HepG2 (cell line): ENCODE results near the gene AIF1. TPM values are rescaled to one million over a fixed set of nuclear protein-coding genes. Genes with fewer than 3 reads are reported as not detected.

Source experiments
- ATAC-seq: fragments of 200-7000 bp; cut with Tn5 transposase; 3 replicates; pipeline ENCODE4 v1.9.1; 2020; ENCODE audit warnings: mild to moderate bottlenecking, moderate library complexity
- BruUV-seq: library from RNA; stranded (reverse); fragments of 400-500 nt; replicated peaks from 2 replicates; lab custom pipeline; 2021; lab: Mats Ljungman, UMichigan
- CTCF ChIA-PET: fragments of 300-600 bp; formaldehyde crosslinking; extraction: SDS; loops from one replicate; lab custom pipeline; 2021; ENCODE audit warnings: low total read pairs, inconsistent platforms, low intra/inter-chr PET ratio; lab: Yijun Ruan, JAX
- POLR2A ChIA-PET: fragments of 350-600 bp; sonication (Branson Sonifier 250); formaldehyde crosslinking; loops from one replicate; lab custom pipeline; 2020; ENCODE audit warnings: antibody characterized with exemption, inconsistent platforms; lab: Yijun Ruan, JAX
- DNase-seq: peaks from one replicate; pipeline ENCODE4 v3.0.0-alpha.2; 2015; ENCODE audit warnings: low spot score
- FAIRE-seq: peaks from 3 replicates; lab custom pipeline; 2011; peaks lifted over from hg19 to GRCh38; lab: Jason Lieb, UNC
- H2AFZ ChIP-seq: one replicate; pipeline ENCODE4 v1.6.1; 2011; ENCODE audit warnings: low read length, inconsistent platforms
- H3K27ac ChIP-seq: fragments of 300-600 bp; 3 replicates; pipeline ENCODE4 v1.8.0; 2011; ENCODE audit warnings: mixed run types, mild to moderate bottlenecking, mixed read lengths, low read length, inconsistent platforms; ENCODE audit not compliant: insufficient read depth; ENCODE audit errors: extremely low read length
- H3K27me3 ChIP-seq, 2 experiments: fragments of 200-600 bp in 1 of 2; 2 replicates in 1 of 2; 3 replicates in 1 of 2; pipeline versions ENCODE4 v1.6.0 to v1.8.0; 2011; ENCODE audit warnings: low read length in 2 of 2, mild to moderate bottlenecking in 2 of 2, moderate library complexity in 2 of 2, inconsistent platforms in 1 of 2; ENCODE audit not compliant: insufficient read depth in 2 of 2, control insufficient read depth in 1 of 2
- H3K36me3 ChIP-seq, 2 experiments: fragments of 200-600 bp in 1 of 2; replicated peaks in 1 of 2; 2 replicates in 1 of 2; 3 replicates in 1 of 2; pipeline versions ENCODE4 v1.5.1 to v1.8.0; 2011; ENCODE audit warnings: low read length in 2 of 2, inconsistent platforms in 1 of 2; ENCODE audit not compliant: insufficient read depth in 2 of 2, control insufficient read depth in 1 of 2
- H3K4me1 ChIP-seq: 2 replicates; pipeline ENCODE4 v1.5.1; 2012; ENCODE audit warnings: low read length, inconsistent platforms; ENCODE audit not compliant: insufficient read depth
- H3K4me2 ChIP-seq: 2 replicates; pipeline ENCODE4 v1.6.0; 2011; ENCODE audit warnings: low read depth, low read length, inconsistent platforms
- H3K4me3 ChIP-seq, 3 experiments: fragments of 200-600 bp in 1 of 3; sonication (generic), shearing (Covaris generic) in 1 of 3; replicated peaks in 1 of 3; 2 replicates each; pipeline ENCODE4 v1.5.1; 2011 to 2016; ENCODE audit warnings: low read length in 3 of 3, inconsistent platforms in 2 of 3, low read depth in 2 of 3, mild to moderate bottlenecking in 2 of 3, control low read depth in 1 of 3, mixed read lengths in 1 of 3; ENCODE audit not compliant: insufficient read depth in 1 of 3
- H3K79me2 ChIP-seq: one replicate; pipeline ENCODE4 v1.6.1; 2011; ENCODE audit warnings: low read length, inconsistent platforms; ENCODE audit not compliant: insufficient read depth
- H3K9ac ChIP-seq: 2 replicates; pipeline ENCODE4 v1.6.0; 2011; ENCODE audit warnings: mild to moderate bottlenecking, low read depth, low read length, inconsistent platforms; ENCODE audit not compliant: insufficient read depth
- H3K9me3 ChIP-seq: 2 replicates; pipeline ENCODE4 v1.5.1; 2012; ENCODE audit warnings: mild to moderate bottlenecking, low read length
- H4K20me1 ChIP-seq: 2 replicates; pipeline ENCODE4 v1.6.0; 2011; ENCODE audit warnings: inconsistent platforms, mild to moderate bottlenecking, low read length, moderate library complexity; ENCODE audit not compliant: insufficient read depth
- AFF4 ChIP-seq: sonication (generic); formaldehyde crosslinking; IDR thresholded peaks from 2 replicates; pipeline ENCODE4 v1.4.0; 2020; ENCODE audit warnings: missing genetic modification reagents
- AGO2 ChIP-seq: fragments of 200-400 bp; formaldehyde crosslinking; optimal IDR thresholded peaks from 2 replicates; pipeline ENCODE3; 2017; ENCODE audit warnings: mild to moderate bottlenecking, low read depth, low read length, moderate library complexity
- EED ChIP-seq: sonication (generic); formaldehyde crosslinking; IDR thresholded peaks from 2 replicates; pipeline ENCODE4 v1.5.0; 2020; ENCODE audit warnings: mild to moderate bottlenecking, missing genetic modification reagents
- IRF2 ChIP-seq: IDR thresholded peaks from 2 replicates; pipeline ENCODE4 v1.6.1; 2018; ENCODE audit warnings: missing genetic modification reagents, missing compliant biosample characterization
- MNT ChIP-seq: fragments of 450-650 bp; IDR thresholded peaks from 2 replicates; pipeline ENCODE4 v1.6.1; 2016
- NONO ChIP-seq, 2 experiments: fragments of 450-650 bp in 1 of 2; sonication (generic) in 1 of 2; formaldehyde crosslinking in 1 of 2; IDR thresholded peaks in 1 of 2; conservative IDR thresholded peaks in 1 of 2; 2 replicates each; pipeline versions ENCODE4 v1.6.1 to v1.8.0; 2017 to 2022; ENCODE audit warnings: mild to moderate bottlenecking in 1 of 2, missing genetic modification reagents in 1 of 2, moderate library complexity in 1 of 2
- PITX1 ChIP-seq: sonication (generic); formaldehyde crosslinking; IDR thresholded peaks from 2 replicates; pipeline ENCODE4 v1.5.1; 2020; ENCODE audit warnings: mild to moderate bottlenecking, missing genetic modification reagents
- THAP9 ChIP-seq: sonication (generic); formaldehyde crosslinking; IDR thresholded peaks from 2 replicates; pipeline ENCODE4; 2020; ENCODE audit warnings: missing genetic modification reagents, mild to moderate bottlenecking, borderline replicate concordance
- ZFP91 ChIP-seq: sonication (generic); formaldehyde crosslinking; IDR thresholded peaks from 2 replicates; pipeline ENCODE4 v1.9.0; 2022; ENCODE audit warnings: missing genetic modification reagents, mild to moderate bottlenecking, borderline replicate concordance
- ZNF775 ChIP-seq: sonication (generic); formaldehyde crosslinking; IDR thresholded peaks from 2 replicates; pipeline ENCODE4 v1.4.0; 2020; ENCODE audit warnings: missing genetic modification reagents, mild to moderate bottlenecking, moderate library complexity, borderline replicate concordance
- WGBS: methylation state at CpG from one replicate; pipeline ENCODE4 v1.1.6; 2017; ENCODE audit warnings: low lambda C conversion rate; 5-methylcytosine and 5-hydroxymethylcytosine counted together
- in situ Hi-C: cut with HindIII; loops from 2 replicates; pipeline ENCODE4 v1.10.0; 2017; ENCODE audit warnings: low pct_unique_long_range_greater_than_20kb; ENCODE audit not compliant: extremely low pct_ligation_motif_present
- intact Hi-C: fragments of 100-400 bp; cut with micrococcal nuclease; formaldehyde crosslinking; loops from one replicate; pipeline ENCODE4 v1.10.0; 2022; ENCODE audit not compliant: unreplicated experiment
- polyA plus RNA-seq, 8 experiments: library from polyadenylated mRNA; depleted of rRNA in 3 of 8; stranded (reverse) in 7 of 8; unstranded in 1 of 8; fragments of >200 nt; fragmentation: Illumina TruSeq in 4 of 8; extraction: Trizol in 4 of 8; gene quantifications; 2 replicates each; pipeline versions ENCODE4 v1.2.1 to v1.2.3, GENCODE V29; 2011 to 2016; ENCODE audit warnings: low read depth in 4 of 8, missing spikeins in 1 of 8, mixed read lengths in 1 of 8; ENCODE audit not compliant: insufficient read depth in 1 of 8
- total RNA-seq, 5 experiments: library from RNA; depleted of rRNA; stranded (reverse); fragments of >200 nt; fragmentation: Illumina TruSeq; extraction: Trizol; gene quantifications; 2 replicates each; pipeline ENCODE4 v1.2.3, GENCODE V29; 2016; ENCODE audit warnings: low read depth in 1 of 5
- TF ChIP-seq, protein P1 (sequence below): sonication (generic); formaldehyde crosslinking; IDR thresholded peaks from 2 replicates; pipeline ENCODE4 v1.8.0; 2022; ENCODE audit warnings: missing genetic modification reagents, mild to moderate bottlenecking, borderline replicate concordance

AIF1 gene
- total and polyA plus RNA-seq, 2 of the 13 experiments (the other 11 are each of a cell fraction or from before 2014, with no cell fraction given), result 1.5 TPM; not detected in 1

DNA sequence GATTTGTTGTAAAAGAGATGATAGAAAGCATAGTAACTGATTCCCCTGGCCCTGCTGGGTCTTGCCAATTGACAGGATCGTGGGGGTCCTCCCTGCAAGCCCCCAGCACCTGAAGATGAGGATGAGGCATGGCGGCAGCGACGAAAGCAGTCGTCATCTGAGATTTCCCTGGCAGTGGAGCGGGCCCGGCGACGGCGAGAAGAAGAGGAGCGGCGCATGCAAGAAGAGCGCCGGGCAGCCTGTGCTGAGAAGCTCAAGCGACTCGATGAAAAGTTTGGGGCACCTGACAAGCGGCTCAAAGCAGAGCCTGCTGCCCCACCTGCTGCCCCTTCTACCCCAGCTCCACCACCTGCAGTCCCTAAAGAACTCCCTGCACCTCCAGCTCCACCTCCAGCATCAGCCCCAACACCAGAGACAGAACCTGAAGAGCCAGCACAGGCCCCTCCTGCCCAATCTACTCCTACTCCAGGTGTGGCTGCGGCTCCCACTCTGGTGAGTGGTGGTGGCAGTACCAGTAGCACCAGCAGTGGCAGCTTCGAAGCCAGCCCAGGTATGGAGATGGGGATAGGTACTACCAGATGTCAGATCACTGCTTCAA lies 12.8 kb downstream of the AIF1 start:
- H3K27me3 ChIP-seq, result no peaks in the 10 kb centered on the region
- H3K36me3 ChIP-seq, result peaks cover 73 to 99% of the 10 kb centered on the region in 2 experiments
- DNase-seq, result no peak
- H3K27ac ChIP-seq, result no peak overlapping the region
- intact Hi-C loops (no loop called here), in situ Hi-C loops (no loop called here)
- no peak overlapping the region for H3K9ac ChIP-seq
- ChIA-PET POLR2A (interaction anchor here (0.7 to 2.9 kb wide), 4 partner anchors 24 to 39 kb away, joined by 3 to 11 read pairs (median 4); partner anchors contain the start of genes APOM, BAG6, C6orf47 and CSNK2B), CTCF (no interaction called here)
- H4K20me1 ChIP-seq, result peaks cover 5% of the 10 kb centered on the region; the same call in 1 of the 2 replicates
- BruUV-seq, result no TSS peak
- H3K4me3 ChIP-seq, result no peak overlapping the region
- peaks cover 2% of the 10 kb centered on the region for H3K4me1 ChIP-seq
- peaks cover 16% of the 10 kb centered on the region for H3K79me2 ChIP-seq
- 97% methylated on average over 19 of the region's 19 CpGs for WGBS
- no peak overlapping the region for H2AFZ ChIP-seq
- no peak overlapping the region for H3K4me2 ChIP-seq
- no peak for ATAC-seq
- no peak for FAIRE-seq
- H3K9me3 ChIP-seq, result no peaks in the 10 kb centered on the region
- no peak for TF ChIP-seq PITX1 (CRISPR knock-in tag)
- TF ChIP-seq, protein P1, sequence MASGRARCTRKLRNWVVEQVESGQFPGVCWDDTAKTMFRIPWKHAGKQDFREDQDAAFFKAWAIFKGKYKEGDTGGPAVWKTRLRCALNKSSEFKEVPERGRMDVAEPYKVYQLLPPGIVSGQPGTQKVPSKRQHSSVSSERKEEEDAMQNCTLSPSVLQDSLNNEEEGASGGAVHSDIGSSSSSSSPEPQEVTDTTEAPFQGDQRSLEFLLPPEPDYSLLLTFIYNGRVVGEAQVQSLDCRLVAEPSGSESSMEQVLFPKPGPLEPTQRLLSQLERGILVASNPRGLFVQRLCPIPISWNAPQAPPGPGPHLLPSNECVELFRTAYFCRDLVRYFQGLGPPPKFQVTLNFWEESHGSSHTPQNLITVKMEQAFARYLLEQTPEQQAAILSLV (CRISPR knock-in tag), result no peak
- TF ChIP-seq ZNF775, result no peak
- no peak for TF ChIP-seq IRF2 (CRISPR knock-in tag)
- no peak for TF ChIP-seq NONO (IDR thresholded peaks at IDR 0.05)
- no peak for TF ChIP-seq NONO (CRISPR knock-in tag; conservative IDR thresholded peaks at IDR 0.05)
- no peak for TF ChIP-seq MNT
- TF ChIP-seq AFF4 (CRISPR knock-in tag), result no peak
- TF ChIP-seq AGO2, result peak; percentile 91
- TF ChIP-seq ZFP91 (CRISPR knock-in tag), result no peak
- 0 out of 2 replicates have a peak, but pooled peaks have one; percentile 21 for TF ChIP-seq THAP9
- no peak for TF ChIP-seq EED (CRISPR knock-in tag)
